Astrocyte of the spinal cord (primary cell): Measurements from ENCODE around the gene SIGLEC6.

Experiments used
- DNase-seq: peaks from one replicate; pipeline ENCODE4 v3.0.0; 2011; ENCODE audit warnings: low read depth, low spot score
- H3K4me3 ChIP-seq: 2 replicates; pipeline ENCODE4 v1.5.1; 2011; ENCODE audit warnings: low read depth, mild to moderate bottlenecking, low read length, moderate library complexity
- in situ Hi-C: cut with HindIII; loops from 2 replicates; pipeline ENCODE4 v1.10.0; 2017; ENCODE audit warnings: low sequenced_read_pairs
- TF ChIP-seq, protein P1 (sequence below): IDR thresholded peaks from 2 replicates; pipeline ENCODE4 v1.5.1; 2012; ENCODE audit warnings: low read depth, mild to moderate bottlenecking, low read length, inconsistent platforms

Gene SIGLEC6

DNA sequence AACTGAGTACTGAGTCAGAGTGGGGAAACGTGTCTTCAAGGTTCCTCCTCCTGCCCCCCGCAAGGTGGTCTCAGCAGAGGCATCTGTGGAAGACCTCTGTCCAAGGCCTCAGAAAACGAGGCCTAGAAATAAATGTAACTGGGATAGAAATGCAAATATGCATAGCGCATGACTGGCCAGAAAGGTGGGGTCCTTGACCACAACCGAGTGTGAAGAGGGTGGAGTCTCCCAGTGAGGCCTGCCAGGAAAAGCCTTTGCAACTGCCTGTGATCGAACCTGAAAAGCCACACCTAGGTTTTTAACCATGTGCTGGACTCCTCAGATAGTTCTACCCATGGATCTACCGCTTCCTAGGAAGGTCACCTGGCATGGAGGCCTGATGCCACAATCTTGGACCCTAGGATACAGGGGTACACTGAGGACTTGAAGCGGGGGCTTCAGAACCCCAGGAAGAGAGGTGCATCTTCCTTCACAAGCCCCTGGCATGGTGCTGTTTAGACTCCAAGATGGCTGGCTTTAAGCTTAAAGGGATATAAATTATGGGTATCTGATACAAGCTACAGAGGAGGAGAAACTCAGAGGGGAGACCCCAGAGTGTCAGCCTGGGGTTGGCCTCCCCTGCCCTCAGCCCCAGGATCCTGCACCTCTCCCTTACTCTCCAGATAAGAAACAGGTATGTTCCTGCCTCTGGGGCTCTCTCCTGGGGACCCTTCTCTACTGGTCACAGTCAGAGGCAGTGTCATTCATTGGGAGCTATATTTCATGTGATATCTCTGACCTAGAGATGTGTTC, 18.3 kb upstream of the SIGLEC6 start:
- DNase-seq, result no peak
- TF ChIP-seq, protein P1, sequence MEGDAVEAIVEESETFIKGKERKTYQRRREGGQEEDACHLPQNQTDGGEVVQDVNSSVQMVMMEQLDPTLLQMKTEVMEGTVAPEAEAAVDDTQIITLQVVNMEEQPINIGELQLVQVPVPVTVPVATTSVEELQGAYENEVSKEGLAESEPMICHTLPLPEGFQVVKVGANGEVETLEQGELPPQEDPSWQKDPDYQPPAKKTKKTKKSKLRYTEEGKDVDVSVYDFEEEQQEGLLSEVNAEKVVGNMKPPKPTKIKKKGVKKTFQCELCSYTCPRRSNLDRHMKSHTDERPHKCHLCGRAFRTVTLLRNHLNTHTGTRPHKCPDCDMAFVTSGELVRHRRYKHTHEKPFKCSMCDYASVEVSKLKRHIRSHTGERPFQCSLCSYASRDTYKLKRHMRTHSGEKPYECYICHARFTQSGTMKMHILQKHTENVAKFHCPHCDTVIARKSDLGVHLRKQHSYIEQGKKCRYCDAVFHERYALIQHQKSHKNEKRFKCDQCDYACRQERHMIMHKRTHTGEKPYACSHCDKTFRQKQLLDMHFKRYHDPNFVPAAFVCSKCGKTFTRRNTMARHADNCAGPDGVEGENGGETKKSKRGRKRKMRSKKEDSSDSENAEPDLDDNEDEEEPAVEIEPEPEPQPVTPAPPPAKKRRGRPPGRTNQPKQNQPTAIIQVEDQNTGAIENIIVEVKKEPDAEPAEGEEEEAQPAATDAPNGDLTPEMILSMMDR, result no peak
- in situ Hi-C loops, result no loop called here
- H3K4me3 ChIP-seq, result no peak overlapping the region

DNA sequence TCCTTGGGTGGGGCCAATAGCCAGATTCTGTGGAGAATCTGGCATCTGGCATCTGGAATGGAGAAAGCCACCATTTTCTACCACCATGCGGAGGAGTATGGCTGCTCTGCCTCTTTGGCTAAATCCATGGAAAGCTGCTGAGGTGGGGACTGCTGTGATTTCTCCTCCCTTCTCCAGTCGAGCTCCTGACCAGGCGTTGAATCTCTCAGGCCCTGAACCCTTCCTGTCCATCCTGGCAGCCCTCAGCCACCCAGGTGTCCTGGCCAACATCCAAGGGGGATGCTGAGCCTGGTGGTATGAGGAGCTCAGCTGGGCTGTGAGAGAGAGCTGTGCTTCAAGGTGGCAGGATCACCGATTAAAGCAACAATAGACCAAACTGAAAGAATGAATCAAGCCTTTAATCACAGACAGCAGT, 17.4 kb upstream of the SIGLEC6 start:
- in situ Hi-C loops, result no loop called here
- H3K4me3 ChIP-seq, result no peak overlapping the region
- TF ChIP-seq, protein P1, result no peak
- no peak for DNase-seq

GRCh38 chr19:51548213-51548651, 16.8 kb upstream of the SIGLEC6 start:
- TF ChIP-seq, protein P1, result no peak
- no peak for DNase-seq
- in situ Hi-C loops, result no loop called here
- no peak overlapping the region for H3K4me3 ChIP-seq

GRCh38 chr19:51547397-51548212, 16.1 kb upstream of the SIGLEC6 start:
- DNase-seq, result no peak
- in situ Hi-C loops, result no loop called here
- H3K4me3 ChIP-seq, result no peak overlapping the region

DNA sequence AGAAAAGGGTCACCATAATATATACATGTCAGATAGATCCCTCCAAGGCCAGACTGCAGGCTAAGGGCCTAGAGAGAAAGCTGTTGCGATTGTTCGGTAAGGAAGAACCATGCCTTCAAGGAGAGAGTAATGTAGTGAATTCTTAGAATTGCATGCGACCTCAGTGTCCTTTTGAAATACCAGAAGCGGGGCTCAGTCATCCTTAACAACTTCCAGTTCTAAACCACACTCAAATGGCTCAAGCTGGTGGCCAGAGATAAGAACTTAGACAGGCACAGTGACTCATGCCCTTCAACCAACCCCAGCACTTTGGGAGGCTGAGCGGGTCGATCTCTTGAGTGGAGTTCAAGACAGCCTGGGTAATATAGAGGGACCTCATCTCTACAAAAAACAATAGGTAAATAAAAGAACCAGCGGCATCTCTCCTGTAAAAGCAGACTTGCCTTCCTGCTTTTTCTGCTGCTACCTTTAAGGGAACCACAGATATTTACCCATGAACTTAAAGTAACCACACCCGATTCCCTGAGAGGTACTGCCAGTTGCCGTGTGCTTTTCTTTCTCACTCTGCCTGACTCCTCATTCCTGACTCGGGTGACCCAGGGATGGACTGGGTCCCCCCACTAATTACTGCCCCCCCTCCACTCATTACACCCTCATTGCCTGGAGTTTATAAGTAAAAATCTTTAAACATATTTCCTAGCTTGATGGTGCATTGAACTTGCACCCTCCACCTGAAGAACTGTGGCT, 15.4 kb upstream of the SIGLEC6 start:
- TF ChIP-seq, protein P1, result no peak
- DNase-seq, result no peak
- H3K4me3 ChIP-seq, result no peak overlapping the region
- in situ Hi-C loops, result no loop called here

More at GRCh38 chr19:51547397-51548212, 16.1 kb upstream of the SIGLEC6 start:
- TF ChIP-seq, protein P1, result no peak

DNA sequence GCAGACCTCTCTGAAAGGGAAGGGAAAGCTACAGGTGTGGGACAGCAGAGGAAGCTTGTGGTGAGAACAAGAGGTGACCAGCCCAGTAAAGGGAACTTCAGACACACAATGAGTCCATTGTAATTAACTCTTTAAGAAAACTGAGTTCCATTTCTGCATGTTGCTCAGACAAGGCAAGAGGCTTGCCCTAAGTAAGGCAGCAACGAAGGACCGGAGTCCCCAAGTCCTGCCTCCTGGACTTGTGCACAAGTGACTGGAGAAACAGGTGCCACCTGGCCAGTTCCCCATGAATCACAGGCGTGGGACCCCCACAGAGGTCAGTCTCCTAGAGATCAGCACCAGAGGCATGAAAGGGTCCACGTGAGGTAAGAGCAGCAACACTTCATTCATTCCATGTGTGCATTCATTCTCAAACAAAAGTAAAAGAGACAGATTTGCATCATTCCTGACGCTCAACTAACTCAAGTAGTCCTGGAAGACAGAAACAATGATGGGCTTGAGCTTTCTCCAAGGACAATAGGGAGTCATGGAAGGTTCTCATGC, 14.7 kb upstream of the SIGLEC6 start:
- TF ChIP-seq, protein P1, result no peak
- no peak for DNase-seq
- in situ Hi-C loops, result no loop called here
- H3K4me3 ChIP-seq, result no peak overlapping the region
